ENCODE measurements around the gene SCIN.

- TF ChIP-seq, protein P1, sequence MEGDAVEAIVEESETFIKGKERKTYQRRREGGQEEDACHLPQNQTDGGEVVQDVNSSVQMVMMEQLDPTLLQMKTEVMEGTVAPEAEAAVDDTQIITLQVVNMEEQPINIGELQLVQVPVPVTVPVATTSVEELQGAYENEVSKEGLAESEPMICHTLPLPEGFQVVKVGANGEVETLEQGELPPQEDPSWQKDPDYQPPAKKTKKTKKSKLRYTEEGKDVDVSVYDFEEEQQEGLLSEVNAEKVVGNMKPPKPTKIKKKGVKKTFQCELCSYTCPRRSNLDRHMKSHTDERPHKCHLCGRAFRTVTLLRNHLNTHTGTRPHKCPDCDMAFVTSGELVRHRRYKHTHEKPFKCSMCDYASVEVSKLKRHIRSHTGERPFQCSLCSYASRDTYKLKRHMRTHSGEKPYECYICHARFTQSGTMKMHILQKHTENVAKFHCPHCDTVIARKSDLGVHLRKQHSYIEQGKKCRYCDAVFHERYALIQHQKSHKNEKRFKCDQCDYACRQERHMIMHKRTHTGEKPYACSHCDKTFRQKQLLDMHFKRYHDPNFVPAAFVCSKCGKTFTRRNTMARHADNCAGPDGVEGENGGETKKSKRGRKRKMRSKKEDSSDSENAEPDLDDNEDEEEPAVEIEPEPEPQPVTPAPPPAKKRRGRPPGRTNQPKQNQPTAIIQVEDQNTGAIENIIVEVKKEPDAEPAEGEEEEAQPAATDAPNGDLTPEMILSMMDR (IDR thresholded peaks at IDR 0.05) = peak; percentile 99
- no peak for TF ChIP-seq ZFX (IDR thresholded peaks at IDR 0.05; ENCODE audit: borderline replicate concordance)
Observed at GRCh38 chr7:12686234-12686890, 115.8 kb downstream of the SCIN start.
